HG02938 (cell line): Measurements from ENCODE around the gene ABHD8.

Source experiments
- ATAC-seq: cut with Tn5 transposase; IDR thresholded peaks from one replicate; pipeline ENCODE4 v1.9.1; 2021; ENCODE audit warnings: mild to moderate bottlenecking, moderate library complexity; ENCODE audit not compliant: unreplicated experiment

ABHD8 gene

GRCh38 chr19:17268754-17269153 lies 34.5 kb downstream of the ABHD8 start:
- no peak for ATAC-seq

GRCh38 chr19:17266975-17267788 lies 36.0 kb downstream of the ABHD8 start, which contains the start of gene BABAM1:
TSS of gene BABAM1 (plus strand) at chr19:17267443. CDS start at chr19:17268807, 1,364 bp downstream.
- peak; percentile 89 for ATAC-seq

GRCh38 chr19:17266589-17266974 lies 36.6 kb downstream of the ABHD8 start:
- peak; percentile 16 for ATAC-seq

- no peak for ATAC-seq
These were observed 37.2 kb downstream of the ABHD8 start for GRCh38 chr19:17266026-17266425.

- no peak for ATAC-seq
These were observed 38.6 kb downstream of the ABHD8 start, which contains the start of gene USHBP1 for GRCh38 chr19:17264641-17264979. TSS of gene USHBP1 (minus strand) at chr19:17264745. CDS start at chr19:17264299, 446 bp downstream.

GRCh38 chr19:17263712-17264640 lies 39.2 kb downstream of the ABHD8 start:
- no peak for ATAC-seq

GRCh38 chr19:17262557-17262956 lies 40.7 kb downstream of the ABHD8 start:
- ATAC-seq: no peak

- ATAC-seq: peak; percentile 75
These were observed 42.3 kb downstream of the ABHD8 start for GRCh38 chr19:17260842-17261325.

GRCh38 chr19:17259934-17260333 lies 43.3 kb downstream of the ABHD8 start:
- ATAC-seq: no peak

- no peak for ATAC-seq
These were observed 44.0 kb downstream of the ABHD8 start for GRCh38 chr19:17259118-17259780.

- no peak for ATAC-seq
These were observed 47.1 kb downstream of the ABHD8 start for GRCh38 chr19:17256130-17256529.

GRCh38 chr19:17255150-17255621 lies 48.0 kb downstream of the ABHD8 start:
- no peak for ATAC-seq

- ATAC-seq: no peak
These were observed 48.6 kb downstream of the ABHD8 start for GRCh38 chr19:17254636-17255035.

- ATAC-seq: no peak
These were observed 53.2 kb downstream of the ABHD8 start for GRCh38 chr19:17249887-17250548.

GRCh38 chr19:17248011-17248776 lies 55.0 kb downstream of the ABHD8 start:
- no peak for ATAC-seq

- ATAC-seq: no peak
These were observed 56.4 kb downstream of the ABHD8 start for GRCh38 chr19:17246681-17247425.

- ATAC-seq: no peak
These were observed 57.7 kb downstream of the ABHD8 start, which contains the start of gene NR2F6 for GRCh38 chr19:17245535-17245984. TSS of gene NR2F6 (minus strand) at chr19:17245919. CDS start at chr19:17245220, 699 bp downstream.
